GM23338 (cell line): ENCODE measurements around the gene CSPG5.

ENCODE experiments used
- CREB1 ChIP-seq: fragments of 250-450 bp; sonication (Bioruptor Pico); IDR thresholded peaks from 2 replicates; pipeline ENCODE4 v1.5.0; 2020; ENCODE audit warnings: low read depth, mild to moderate bottlenecking, moderate library complexity
- CTCF ChIP-seq, 2 experiments: fragments of 200-600 bp in 1 of 2; sonication (generic) in 1 of 2; conservative IDR thresholded peaks; 2 replicates each; pipeline versions ENCODE4 v1.5.1 to v1.6.1; 2016 to 2017; ENCODE audit warnings: antibody characterized with exemption in 2 of 2, low read depth in 2 of 2, mild to moderate bottlenecking in 2 of 2, moderate library complexity in 1 of 2
- ETS1 ChIP-seq: IDR thresholded peaks from 2 replicates; pipeline ENCODE4 v1.6.1; 2016; ENCODE audit warnings: antibody characterized with exemption
- EZH2 ChIP-seq: fragments of 200-600 bp; sonication (generic); IDR thresholded peaks from one replicate; pipeline ENCODE4 v1.8.0; 2017; ENCODE audit warnings: antibody characterized with exemption, mild to moderate bottlenecking, low read depth; ENCODE audit not compliant: unreplicated experiment
- EZH2phosphoT487 ChIP-seq: fragments of 200-600 bp; sonication (generic); IDR thresholded peaks from one replicate; pipeline ENCODE4 v1.8.1; 2018; ENCODE audit warnings: antibody characterized with exemption; ENCODE audit not compliant: unreplicated experiment
- JUNB ChIP-seq: IDR thresholded peaks from one replicate; pipeline ENCODE4 v1.6.1; 2016; ENCODE audit warnings: antibody characterized with exemption; ENCODE audit not compliant: unreplicated experiment
- NANOG ChIP-seq: IDR thresholded peaks from 2 replicates; pipeline ENCODE4 v1.6.1; 2016; ENCODE audit warnings: antibody characterized with exemption, borderline replicate concordance
- POLR2AphosphoS5 ChIP-seq: IDR thresholded peaks from 2 replicates; pipeline ENCODE4 v1.6.1; 2016; ENCODE audit warnings: antibody characterized with exemption, low read depth
- REST ChIP-seq: IDR thresholded peaks from one replicate; pipeline ENCODE4 v1.6.1; 2018; ENCODE audit warnings: antibody characterized with exemption; ENCODE audit not compliant: unreplicated experiment
- STAT1 ChIP-seq: IDR thresholded peaks from one replicate; pipeline ENCODE4 v1.6.1; 2016; ENCODE audit warnings: antibody characterized with exemption; ENCODE audit not compliant: unreplicated experiment
- ZNF114 ChIP-seq: fragments of 250-450 bp; sonication (Bioruptor Pico); IDR thresholded peaks from 2 replicates; pipeline ENCODE4 v1.5.0; 2020; ENCODE audit warnings: mild to moderate bottlenecking, moderate library complexity
- ZNF331 ChIP-seq: fragments of 250-450 bp; sonication (Bioruptor Pico); IDR thresholded peaks from 2 replicates; pipeline ENCODE4 v1.5.0; 2020; ENCODE audit warnings: low read depth, mild to moderate bottlenecking, moderate library complexity

- TF ChIP-seq CTCF (conservative IDR thresholded peaks at IDR 0.05; ENCODE audit: low read depth in 2 of 2) = no peak
- no peak for TF ChIP-seq REST
- no peak for TF ChIP-seq EZH2
- no peak for TF ChIP-seq POLR2AphosphoS5
- no peak for TF ChIP-seq NANOG
- no peak for TF ChIP-seq CREB1 (CRISPR knock-in tag)
- no peak for TF ChIP-seq EZH2phosphoT487
- no peak for TF ChIP-seq STAT1
- no peak for TF ChIP-seq ETS1
- no peak for TF ChIP-seq ZNF114 (CRISPR knock-in tag)
- TF ChIP-seq JUNB = no peak
- TF ChIP-seq ZNF331 = no peak
Observed at GRCh38 chr3:47578119-47578632, 489 bp downstream of the CSPG5 start.
